Stomach smooth muscle (tissue), 2 donors: Measurements from ENCODE around the gene HDAC4.

Experiments used
- H3K27ac ChIP-seq: one replicate; pipeline ENCODE4 v1.7.0; 2013; ENCODE audit warnings: mild to moderate bottlenecking, low read length, inconsistent platforms
- H3K27me3 ChIP-seq, 2 donors: one replicate each; pipeline ENCODE4 v1.7.0; 2013; ENCODE audit warnings: low read length in 2 of 2; ENCODE audit not compliant: insufficient read depth in 2 of 2, control insufficient read depth in 1 of 2
- H3K36me3 ChIP-seq, 2 donors: one replicate each; pipeline ENCODE4 v1.7.0; 2013; ENCODE audit warnings: low read length in 2 of 2; ENCODE audit not compliant: control insufficient read depth in 2 of 2, insufficient read depth in 2 of 2
- H3K4me1 ChIP-seq: one replicate; pipeline ENCODE4 v1.7.0; 2013; ENCODE audit warnings: low read length; ENCODE audit not compliant: control insufficient read depth, insufficient read depth
- H3K4me3 ChIP-seq, 2 donors: one replicate each; pipeline ENCODE4 v1.7.0; 2013; ENCODE audit warnings: low read length in 2 of 2
- H3K9ac ChIP-seq, 2 donors: one replicate each; pipeline ENCODE4 v1.7.0; 2013; ENCODE audit warnings: low read length in 2 of 2, mild to moderate bottlenecking in 1 of 2
- H3K9me3 ChIP-seq, 2 donors: one replicate each; pipeline ENCODE4 v1.7.0; 2013; ENCODE audit warnings: low read length in 2 of 2; ENCODE audit not compliant: control insufficient read depth in 2 of 2
- donor health status: healthy.
- donor health status: Pancreatic carcinoma.

Gene HDAC4

GRCh38 chr2:239272626-239273025 lies 128.2 kb downstream of the HDAC4 start:
- no peak overlapping the region for H3K27ac ChIP-seq

GRCh38 chr2:239271882-239272281 lies 128.9 kb downstream of the HDAC4 start:
- no peak overlapping the region for H3K4me3 ChIP-seq
- H3K36me3 ChIP-seq, result no peaks in the 10 kb centered on the region
- no peak overlapping the region for H3K9ac ChIP-seq
- no peaks in the 10 kb centered on the region for H3K9me3 ChIP-seq
- H3K27ac ChIP-seq, result peak overlapping the region; percentile 41
- no peaks in the 10 kb centered on the region for H3K27me3 ChIP-seq
- peaks cover 76% of the 10 kb centered on the region for H3K4me1 ChIP-seq

More at GRCh38 chr2:239272626-239273025, 128.2 kb downstream of the HDAC4 start:
- H3K36me3 ChIP-seq, result no peaks in the 10 kb centered on the region
- H3K4me3 ChIP-seq, result no peak overlapping the region
- no peaks in the 10 kb centered on the region for H3K27me3 ChIP-seq
- peaks cover 76% of the 10 kb centered on the region for H3K4me1 ChIP-seq
- no peak overlapping the region for H3K9ac ChIP-seq
- no peaks in the 10 kb centered on the region for H3K9me3 ChIP-seq

GRCh38 chr2:239271471-239271870 lies 129.3 kb downstream of the HDAC4 start:
- H3K27me3 ChIP-seq, result no peaks in the 10 kb centered on the region
- H3K4me3 ChIP-seq, result no peak overlapping the region
- no peak overlapping the region for H3K9ac ChIP-seq
- peak overlapping the region; percentile 41 for H3K27ac ChIP-seq
- H3K4me1 ChIP-seq, result peaks cover 76% of the 10 kb centered on the region
- H3K36me3 ChIP-seq, result no peaks in the 10 kb centered on the region
- no peaks in the 10 kb centered on the region for H3K9me3 ChIP-seq

GRCh38 chr2:239269916-239270315 lies 130.9 kb downstream of the HDAC4 start:
- Histone ChIP-seq H3K9ac (no peak overlapping the region), H3K9me3 (no peaks in the 10 kb centered on the region), H3K27me3 (no peaks in the 10 kb centered on the region), H3K4me3 (no peak overlapping the region), H3K4me1 (peaks cover 76% of the 10 kb centered on the region), H3K27ac (no peak overlapping the region), H3K36me3 (no peaks in the 10 kb centered on the region)

GRCh38 chr2:239269173-239269885 lies 131.5 kb downstream of the HDAC4 start:
- no peaks in the 10 kb centered on the region for H3K36me3 ChIP-seq
- H3K4me3 ChIP-seq, result no peak overlapping the region
- no peak overlapping the region for H3K27ac ChIP-seq

GRCh38 chr2:239268549-239268948 lies 132.3 kb downstream of the HDAC4 start:
- no peaks in the 10 kb centered on the region for H3K36me3 ChIP-seq
- H3K27me3 ChIP-seq, result no peaks in the 10 kb centered on the region
- peak overlapping the region in 1 of 2 donors; percentile 14 for H3K9ac ChIP-seq
- H3K9me3 ChIP-seq, result no peaks in the 10 kb centered on the region
- H3K4me1 ChIP-seq, result peaks cover 77% of the 10 kb centered on the region
- H3K27ac ChIP-seq, result peak overlapping the region; percentile 79
- no peak overlapping the region for H3K4me3 ChIP-seq

More at GRCh38 chr2:239269173-239269885, 131.5 kb downstream of the HDAC4 start:
- H3K27me3 ChIP-seq, result no peaks in the 10 kb centered on the region
- no peak overlapping the region for H3K9ac ChIP-seq
- H3K4me1 ChIP-seq, result peaks cover 76% of the 10 kb centered on the region
- no peaks in the 10 kb centered on the region for H3K9me3 ChIP-seq

GRCh38 chr2:239268082-239268481 lies 132.7 kb downstream of the HDAC4 start:
- Histone ChIP-seq H3K27ac (peak overlapping the region; percentile 79), H3K4me3 (no peak overlapping the region), H3K27me3 (no peaks in the 10 kb centered on the region), H3K9ac (no peak overlapping the region), H3K4me1 (peaks cover 77% of the 10 kb centered on the region), H3K36me3 (no peaks in the 10 kb centered on the region), H3K9me3 (no peaks in the 10 kb centered on the region)

- peak overlapping the region; percentile 79 for H3K27ac ChIP-seq
- peaks cover 77% of the 10 kb centered on the region for H3K4me1 ChIP-seq
- H3K9ac ChIP-seq, result peak overlapping the region in 1 of 2 donors; percentile 47
- H3K9me3 ChIP-seq, result no peaks in the 10 kb centered on the region
- peak overlapping the region in 1 of 2 donors; percentile 58 for H3K4me3 ChIP-seq
- H3K36me3 ChIP-seq, result no peaks in the 10 kb centered on the region
- H3K27me3 ChIP-seq, result no peaks in the 10 kb centered on the region
These were observed 133.4 kb downstream of the HDAC4 start for GRCh38 chr2:239267288-239267951.

GRCh38 chr2:239266779-239267287 lies 134.0 kb downstream of the HDAC4 start:
- Histone ChIP-seq H3K9me3 (no peaks in the 10 kb centered on the region), H3K27ac (peak overlapping the region; percentile 79), H3K9ac (no peak overlapping the region), H3K27me3 (no peaks in the 10 kb centered on the region), H3K4me1 (peaks cover 74% of the 10 kb centered on the region), H3K4me3 (peak overlapping the region in 1 of 2 donors; percentile 58), H3K36me3 (no peaks in the 10 kb centered on the region)

GRCh38 chr2:239266434-239266766 lies 134.4 kb downstream of the HDAC4 start:
- H3K27ac ChIP-seq, result peak overlapping the region; percentile 79
- no peaks in the 10 kb centered on the region for H3K9me3 ChIP-seq
- no peak overlapping the region for H3K9ac ChIP-seq
- peaks cover 75% of the 10 kb centered on the region for H3K4me1 ChIP-seq
- H3K27me3 ChIP-seq, result no peaks in the 10 kb centered on the region
- peak overlapping the region in 1 of 2 donors; percentile 15 for H3K4me3 ChIP-seq
- H3K36me3 ChIP-seq, result no peaks in the 10 kb centered on the region
